Ovary (tissue), 9 donors: ENCODE results near the gene PTPRK. TPM values are rescaled to one million over a fixed set of nuclear protein-coding genes. Genes with fewer than 3 reads are reported as not detected.

Experiments used
- DNase-seq, 5 donors: peaks; one replicate each; pipeline ENCODE4 v3.0.0-alpha.2; 2019 to 2020
- H3K27ac ChIP-seq, 2 donors: fragments of 200-600 bp; one replicate each; pipeline versions ENCODE4 v1.5.1 to v1.8.0; 2019 to 2022
- H3K27me3 ChIP-seq: fragments of 200-600 bp; one replicate; pipeline ENCODE4 v1.8.0; 2022
- H3K36me3 ChIP-seq: fragments of 200-600 bp; sonication (generic); one replicate; pipeline ENCODE4 v1.5.1; 2019
- H3K4me1 ChIP-seq: one replicate; pipeline ENCODE4 v1.8.1; 2013; ENCODE audit warnings: mild to moderate bottlenecking, moderate library complexity; ENCODE audit not compliant: insufficient read depth
- H3K4me3 ChIP-seq: fragments of 200-600 bp; sonication (generic); one replicate; pipeline ENCODE4 v1.5.1; 2017
- H3K9me3 ChIP-seq, 2 donors: fragments of 200-600 bp in 1 of 2; sonication (generic) in 1 of 2; one replicate each; pipeline versions ENCODE4 v1.5.1 to v1.8.1; 2013 to 2019; ENCODE audit warnings: mild to moderate bottlenecking in 1 of 2, moderate library complexity in 1 of 2
- CTCF ChIP-seq, 3 donors: fragments of 450-650 bp in 2 of 3; fragments of 200-600 bp in 1 of 3; IDR thresholded peaks; one replicate each; pipeline versions ENCODE4 v1.5.1 to v1.8.0; 2016 to 2022; ENCODE audit warnings: antibody characterized with exemption in 3 of 3, mild to moderate bottlenecking in 1 of 3
- EP300 ChIP-seq: sonication (generic); formaldehyde crosslinking; IDR thresholded peaks from one replicate; pipeline ENCODE4 v1.6.1; 2017; ENCODE audit warnings: antibody characterized with exemption
- POLR2A ChIP-seq: fragments of 450-650 bp; IDR thresholded peaks from one replicate; pipeline ENCODE4 v1.6.1; 2017; ENCODE audit warnings: antibody characterized with exemption, mild to moderate bottlenecking, moderate library complexity
- WGBS, 3 donors: extraction: QIAGEN DNeasy Blood & Tissue Kit in 1 of 3; methylation state at CpG; one replicate each; pipeline versions ENCODE4 v1.1.5 to v1.1.7; 2013 to 2017; 5-methylcytosine and 5-hydroxymethylcytosine counted together
- intact Hi-C, 4 donors: fragments of 100-400 bp; cut with DNase I; formaldehyde crosslinking; loops; one replicate each; pipeline versions ENCODE4 v1.11.0 to v1.15.1; 2022 to 2023
- polyA plus RNA-seq, 2 donors: library from polyadenylated mRNA; stranded (reverse); fragments of 200-250 nt in 1 of 2; fragments of 350-450 nt in 1 of 2; fragmentation: Illumina TruSeq in 1 of 2; extraction: RNeasy Lipid Tissue Mini Kit (QIAGEN cat#74804) in 1 of 2; gene quantifications; one replicate each; pipeline ENCODE4 v1.2.3, GENCODE V29; 2013 to 2014
- total RNA-seq, 7 donors: library from RNA; depleted of rRNA in 2 of 7; stranded (reverse); fragments of >200 nt in 2 of 7; fragmentation: NEBNext Ultra II Directional in 3 of 7; extraction: Animal tissue kit (Norgen Biotek cat#: 25700) in 3 of 7; gene quantifications; one replicate each; pipeline versions ENCODE4 v1.1.0 to v1.2.4, GENCODE V29; 2016 to 2023
- donor health status: DM: no; HTN: no; CAD: no; lungs with moderate emphysema.
- donor health status: DM: no; HTN: no; CAD: no.
- donor health status: Bipolar disorder and iron deficiency.
- donor health status: DM: yes; HTN: yes; CAD: no.
- donor health status: DM: no; HTN: no; CAD: no.
- donor health status: DM: yes; HTN: yes; CAD: no.

PTPRK gene
- total and polyA plus RNA-seq, 9 donors: 24.0 to 50.7 (median 44.1) TPM

GRCh38 chr6:127952176-127952575 lies 568.2 kb downstream of the PTPRK start:
- H3K36me3 ChIP-seq: no peaks in the 10 kb centered on the region
- 96 to 98% (median 96%) methylated on average over 5 of the region's 5 CpGs for WGBS, 3 donors
- H3K4me1 ChIP-seq: peaks cover 1% of the 10 kb centered on the region
- intact Hi-C loops: no loop called here
- no peak for DNase-seq
- no peak overlapping the region for H3K27ac ChIP-seq
- H3K4me3 ChIP-seq: no peak overlapping the region
- H3K9me3 ChIP-seq: no peaks in the 10 kb centered on the region
- no peaks in the 10 kb centered on the region for H3K27me3 ChIP-seq
- TF ChIP-seq POLR2A: no peak
- TF ChIP-seq CTCF (IDR thresholded peaks at IDR 0.05): no peak
- no peak for TF ChIP-seq EP300

GRCh38 chr6:127951172-127951917 lies 569.1 kb downstream of the PTPRK start:
- Histone ChIP-seq H3K4me3 (no peak overlapping the region), H3K4me1 (no peaks in the 10 kb centered on the region), H3K27ac (no peak overlapping the region), H3K27me3 (no peaks in the 10 kb centered on the region), H3K9me3 (no peaks in the 10 kb centered on the region), H3K36me3 (no peaks in the 10 kb centered on the region)
- TF ChIP-seq POLR2A (no peak), EP300 (no peak), CTCF (IDR thresholded peaks at IDR 0.05) (no peak)
- 87 to 89% (median 89%) methylated on average over 2 of the region's 2 CpGs for WGBS, 3 donors
- intact Hi-C loops: no loop called here
- no peak for DNase-seq

- intact Hi-C loops: no loop called here
- Histone ChIP-seq H3K4me3 (no peak overlapping the region), H3K4me1 (no peaks in the 10 kb centered on the region), H3K9me3 (no peaks in the 10 kb centered on the region), H3K27me3 (no peaks in the 10 kb centered on the region), H3K36me3 (no peaks in the 10 kb centered on the region), H3K27ac (no peak overlapping the region)
- TF ChIP-seq CTCF (IDR thresholded peaks at IDR 0.05) (no peak), EP300 (no peak), POLR2A (no peak)
- DNase-seq: no peak
- 91 to 94% (median 91%) methylated on average over 8 of the region's 8 CpGs for WGBS, 3 donors
These were observed 569.7 kb downstream of the PTPRK start for GRCh38 chr6:127950566-127951145.

GRCh38 chr6:127949251-127949650 lies 571.1 kb downstream of the PTPRK start:
- DNase-seq: no peak
- TF ChIP-seq POLR2A (no peak), CTCF (IDR thresholded peaks at IDR 0.05) (no peak), EP300 (no peak)
- intact Hi-C loops: no loop called here
- H3K9me3 ChIP-seq: no peaks in the 10 kb centered on the region
- no peak overlapping the region for H3K4me3 ChIP-seq
- WGBS, 3 donors: 93 to 95% (median 94%) methylated on average over 3 of the region's 3 CpGs
- no peaks in the 10 kb centered on the region for H3K27me3 ChIP-seq
- H3K36me3 ChIP-seq: no peaks in the 10 kb centered on the region
- H3K4me1 ChIP-seq: no peaks in the 10 kb centered on the region
- no peak overlapping the region for H3K27ac ChIP-seq
